Panc1 (cell line): ENCODE measurements around the gene APOBEC3G.

ENCODE experiments used
- CTCF ChIP-seq: fragments of 450-650 bp; IDR thresholded peaks from 2 replicates; pipeline ENCODE4 v1.5.1; 2017; ENCODE audit warnings: mild to moderate bottlenecking
- POLR2AphosphoS5 ChIP-seq: IDR thresholded peaks from 2 replicates; pipeline ENCODE4 v1.6.1; 2012; ENCODE audit warnings: mild to moderate bottlenecking, low read depth, low read length, moderate library complexity
- REST ChIP-seq, 2 experiments: IDR thresholded peaks; 2 replicates each; pipeline ENCODE4 v1.6.1; 2011 to 2012; ENCODE audit warnings: low read depth in 2 of 2, control low read depth in 1 of 2, low read length in 1 of 2, mild to moderate bottlenecking in 1 of 2, moderate library complexity in 1 of 2; ENCODE audit not compliant: insufficient read depth in 1 of 2
- TCF7L2 ChIP-seq: IDR thresholded peaks from 2 replicates; pipeline ENCODE4 v1.6.1; 2011; ENCODE audit warnings: mild to moderate bottlenecking, low read depth, low read length, inconsistent platforms

- TF ChIP-seq POLR2AphosphoS5 (no peak), CTCF (no peak), REST (IDR thresholded peaks at IDR 0.05; ENCODE audit: insufficient read depth in 1 of 2, low read depth in 2 of 2, low read length in 1 of 2) (no peak), TCF7L2 (no peak)
Observed at GRCh38 chr22:39132871-39133524, 55.9 kb downstream of the APOBEC3G start.
